ENCODE results near the gene ARL8B.

- TF ChIP-seq RAD21 (conservative IDR thresholded peaks at IDR 0.05) = no peak
- TF ChIP-seq POLR2AphosphoS5 (IDR thresholded peaks at IDR 0.05) = no peak
- TF ChIP-seq, protein P1, sequence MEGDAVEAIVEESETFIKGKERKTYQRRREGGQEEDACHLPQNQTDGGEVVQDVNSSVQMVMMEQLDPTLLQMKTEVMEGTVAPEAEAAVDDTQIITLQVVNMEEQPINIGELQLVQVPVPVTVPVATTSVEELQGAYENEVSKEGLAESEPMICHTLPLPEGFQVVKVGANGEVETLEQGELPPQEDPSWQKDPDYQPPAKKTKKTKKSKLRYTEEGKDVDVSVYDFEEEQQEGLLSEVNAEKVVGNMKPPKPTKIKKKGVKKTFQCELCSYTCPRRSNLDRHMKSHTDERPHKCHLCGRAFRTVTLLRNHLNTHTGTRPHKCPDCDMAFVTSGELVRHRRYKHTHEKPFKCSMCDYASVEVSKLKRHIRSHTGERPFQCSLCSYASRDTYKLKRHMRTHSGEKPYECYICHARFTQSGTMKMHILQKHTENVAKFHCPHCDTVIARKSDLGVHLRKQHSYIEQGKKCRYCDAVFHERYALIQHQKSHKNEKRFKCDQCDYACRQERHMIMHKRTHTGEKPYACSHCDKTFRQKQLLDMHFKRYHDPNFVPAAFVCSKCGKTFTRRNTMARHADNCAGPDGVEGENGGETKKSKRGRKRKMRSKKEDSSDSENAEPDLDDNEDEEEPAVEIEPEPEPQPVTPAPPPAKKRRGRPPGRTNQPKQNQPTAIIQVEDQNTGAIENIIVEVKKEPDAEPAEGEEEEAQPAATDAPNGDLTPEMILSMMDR (IDR thresholded peaks at IDR 0.05; ENCODE audit: poor library complexity, severe bottlenecking) = no peak
- TF ChIP-seq EP300 (conservative IDR thresholded peaks at IDR 0.05; ENCODE audit: poor library complexity, severe bottlenecking) = no peak
- TF ChIP-seq EZH2 (IDR thresholded peaks at IDR 0.05; ENCODE audit: borderline replicate concordance, insufficient read depth, low read length, poor library complexity, severe bottlenecking) = no peak
- TF ChIP-seq, protein P2, sequence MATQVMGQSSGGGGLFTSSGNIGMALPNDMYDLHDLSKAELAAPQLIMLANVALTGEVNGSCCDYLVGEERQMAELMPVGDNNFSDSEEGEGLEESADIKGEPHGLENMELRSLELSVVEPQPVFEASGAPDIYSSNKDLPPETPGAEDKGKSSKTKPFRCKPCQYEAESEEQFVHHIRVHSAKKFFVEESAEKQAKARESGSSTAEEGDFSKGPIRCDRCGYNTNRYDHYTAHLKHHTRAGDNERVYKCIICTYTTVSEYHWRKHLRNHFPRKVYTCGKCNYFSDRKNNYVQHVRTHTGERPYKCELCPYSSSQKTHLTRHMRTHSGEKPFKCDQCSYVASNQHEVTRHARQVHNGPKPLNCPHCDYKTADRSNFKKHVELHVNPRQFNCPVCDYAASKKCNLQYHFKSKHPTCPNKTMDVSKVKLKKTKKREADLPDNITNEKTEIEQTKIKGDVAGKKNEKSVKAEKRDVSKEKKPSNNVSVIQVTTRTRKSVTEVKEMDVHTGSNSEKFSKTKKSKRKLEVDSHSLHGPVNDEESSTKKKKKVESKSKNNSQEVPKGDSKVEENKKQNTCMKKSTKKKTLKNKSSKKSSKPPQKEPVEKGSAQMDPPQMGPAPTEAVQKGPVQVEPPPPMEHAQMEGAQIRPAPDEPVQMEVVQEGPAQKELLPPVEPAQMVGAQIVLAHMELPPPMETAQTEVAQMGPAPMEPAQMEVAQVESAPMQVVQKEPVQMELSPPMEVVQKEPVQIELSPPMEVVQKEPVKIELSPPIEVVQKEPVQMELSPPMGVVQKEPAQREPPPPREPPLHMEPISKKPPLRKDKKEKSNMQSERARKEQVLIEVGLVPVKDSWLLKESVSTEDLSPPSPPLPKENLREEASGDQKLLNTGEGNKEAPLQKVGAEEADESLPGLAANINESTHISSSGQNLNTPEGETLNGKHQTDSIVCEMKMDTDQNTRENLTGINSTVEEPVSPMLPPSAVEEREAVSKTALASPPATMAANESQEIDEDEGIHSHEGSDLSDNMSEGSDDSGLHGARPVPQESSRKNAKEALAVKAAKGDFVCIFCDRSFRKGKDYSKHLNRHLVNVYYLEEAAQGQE (IDR thresholded peaks at IDR 0.05; ENCODE audit: borderline replicate concordance) = no peak
- no peak for TF ChIP-seq MXI1 (conservative IDR thresholded peaks at IDR 0.05; ENCODE audit: poor library complexity, severe bottlenecking)
- TF ChIP-seq TAF1 (IDR thresholded peaks at IDR 0.05; ENCODE audit: low read depth) = no peak
- no peak for TF ChIP-seq SMC3 (conservative IDR thresholded peaks at IDR 0.05; ENCODE audit: poor library complexity)
Measured at GRCh38 chr3:5195605-5196004, 73.5 kb downstream of the ARL8B start.

Measured in neural cell (in vitro differentiated cells).